Stimulated activated CD4-positive, alpha-beta T cell treated with anti-CD3 and anti-CD28 coated beads, TNF-alpha, amount 100 ng/mL, for 1 hour (primary cell): Measurements from ENCODE around the gene TBC1D5.

Experiments
- DNase-seq, 3 donors: peaks; one replicate each; pipeline ENCODE4 v3.0.0-alpha.2; 2020; ENCODE audit warnings: low read depth in 3 of 3, low spot score in 1 of 3

Gene TBC1D5

GRCh38 chr3:17187589-17188184 lies 554.7 kb downstream of the TBC1D5 start:
- DNase-seq = no peak

DNA sequence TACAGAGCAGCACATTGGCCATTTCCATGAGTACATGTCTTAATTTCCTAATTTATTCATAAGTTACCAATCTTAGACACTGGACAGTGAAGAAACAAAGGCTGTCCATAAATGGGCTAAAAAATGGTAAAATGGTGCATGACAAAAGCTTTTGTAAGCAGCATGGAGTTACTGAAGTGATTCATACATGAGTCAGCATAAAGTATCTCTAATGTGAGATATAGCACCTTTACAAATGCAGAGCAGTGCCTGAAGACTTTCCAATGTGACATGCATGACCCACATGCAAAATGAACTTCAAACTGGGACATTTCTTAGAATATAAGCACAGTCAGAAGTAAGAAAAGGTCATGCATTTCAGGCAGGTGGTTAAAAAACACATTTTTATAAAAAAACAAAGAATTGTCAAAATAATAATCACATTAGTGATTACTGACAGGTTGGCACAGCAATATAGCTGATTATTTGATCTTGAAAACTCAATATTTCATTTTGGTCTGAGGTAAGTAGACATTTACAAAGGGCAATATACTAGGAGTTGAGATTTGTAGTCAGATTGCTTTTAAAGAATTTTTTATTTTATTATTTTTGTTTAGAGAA lies 558.4 kb downstream of the TBC1D5 start:
- no peak for DNase-seq

GRCh38 chr3:17182166-17182565 lies 560.3 kb downstream of the TBC1D5 start:
- DNase-seq = no peak

DNA sequence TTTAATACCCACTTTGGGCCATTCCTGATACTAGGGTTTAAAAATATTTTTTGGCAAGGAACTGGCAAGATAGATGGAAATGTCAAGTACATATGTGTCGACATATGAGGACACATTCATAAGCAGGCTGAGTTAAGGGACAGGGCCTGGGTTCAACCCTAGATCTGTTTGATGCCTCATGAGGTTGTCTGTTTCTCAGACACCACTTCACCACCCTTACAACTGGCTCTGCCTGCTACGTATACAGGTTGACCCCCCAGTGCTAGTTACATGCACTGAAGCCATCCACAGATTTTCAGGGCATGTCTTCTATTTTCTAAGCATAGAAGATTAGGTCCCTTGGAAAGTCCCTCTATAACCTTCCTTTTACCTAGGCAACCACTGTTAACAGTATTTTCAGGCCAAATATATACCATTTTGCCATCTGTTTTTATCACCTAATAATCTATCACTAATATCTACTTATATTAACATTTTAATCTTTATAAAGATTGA lies 561.0 kb downstream of the TBC1D5 start:
- DNase-seq = no peak

GRCh38 chr3:17179381-17180205 lies 562.8 kb downstream of the TBC1D5 start:
- DNase-seq = no peak

DNA sequence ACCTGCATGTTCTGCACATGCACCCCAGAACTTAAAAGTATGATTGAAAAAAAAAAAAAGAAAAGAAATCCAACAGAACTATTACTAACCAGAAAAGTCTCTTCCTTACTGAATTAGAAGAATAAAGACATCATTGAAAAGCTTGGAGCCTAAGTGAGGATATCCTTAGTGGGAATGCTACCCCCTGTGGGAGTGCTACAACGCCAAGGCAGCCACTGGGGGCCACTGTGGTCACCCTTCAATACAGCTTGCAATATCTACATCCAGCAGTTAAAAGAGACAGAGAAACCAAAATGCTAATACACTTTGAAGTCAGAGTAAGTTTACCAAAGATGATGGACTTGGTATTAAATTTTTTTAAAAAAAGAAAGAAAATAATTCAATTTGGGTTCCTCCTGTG lies 565.7 kb downstream of the TBC1D5 start:
- DNase-seq = no peak

DNA sequence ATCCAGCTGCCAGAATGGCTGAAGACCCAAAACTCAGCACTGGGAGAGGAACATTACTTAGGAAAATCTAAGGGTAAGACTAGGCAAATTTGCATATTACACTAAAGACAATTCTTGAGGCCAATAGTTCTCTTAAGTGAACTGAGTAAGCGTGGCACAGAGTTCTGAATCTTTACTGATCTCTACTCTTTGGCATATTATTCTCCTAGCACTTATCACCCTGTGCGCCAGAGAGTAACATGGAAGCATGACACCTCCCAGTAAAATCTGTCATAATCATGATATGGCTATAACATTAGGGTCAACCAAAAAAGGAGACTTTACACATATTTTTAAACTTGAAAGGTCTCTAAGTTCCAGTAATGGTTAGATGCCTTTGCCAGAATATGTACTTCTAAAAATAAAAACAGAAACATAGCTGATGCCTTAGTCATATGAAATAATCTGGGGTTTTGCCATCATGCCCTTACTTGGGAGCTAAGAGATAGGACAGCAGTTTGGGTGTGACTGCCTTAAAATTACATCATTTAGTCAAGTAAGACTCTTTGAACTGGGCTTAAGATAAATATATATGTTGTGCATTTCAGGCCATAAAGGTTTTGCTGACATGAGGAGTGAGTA lies 567.1 kb downstream of the TBC1D5 start:
- no peak for DNase-seq

- no peak for DNase-seq
Observed at GRCh38 chr3:17166369-17166768, 576.1 kb downstream of the TBC1D5 start.

DNA sequence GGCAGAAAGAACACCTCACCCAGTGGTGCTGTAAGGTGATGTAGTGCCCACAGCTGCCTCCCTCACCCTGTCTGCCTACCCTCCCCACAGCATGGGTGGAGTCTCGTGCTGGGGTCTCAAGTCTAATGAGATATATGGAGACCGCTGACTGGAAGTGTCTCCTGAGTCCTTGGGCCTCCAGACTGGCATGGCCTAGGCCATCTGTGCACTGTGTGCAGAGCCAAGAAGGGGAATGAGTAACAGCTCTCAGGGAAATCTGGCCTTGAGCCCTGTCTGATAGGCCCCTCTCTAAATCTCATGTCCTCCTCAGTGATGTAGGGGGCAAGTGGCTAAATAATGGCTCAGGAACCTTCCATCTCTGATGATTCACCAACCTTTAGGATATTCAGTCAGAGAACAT lies 580.3 kb downstream of the TBC1D5 start:
- no peak for DNase-seq

GRCh38 chr3:17160597-17160996 lies 581.8 kb downstream of the TBC1D5 start:
- no peak for DNase-seq

DNA sequence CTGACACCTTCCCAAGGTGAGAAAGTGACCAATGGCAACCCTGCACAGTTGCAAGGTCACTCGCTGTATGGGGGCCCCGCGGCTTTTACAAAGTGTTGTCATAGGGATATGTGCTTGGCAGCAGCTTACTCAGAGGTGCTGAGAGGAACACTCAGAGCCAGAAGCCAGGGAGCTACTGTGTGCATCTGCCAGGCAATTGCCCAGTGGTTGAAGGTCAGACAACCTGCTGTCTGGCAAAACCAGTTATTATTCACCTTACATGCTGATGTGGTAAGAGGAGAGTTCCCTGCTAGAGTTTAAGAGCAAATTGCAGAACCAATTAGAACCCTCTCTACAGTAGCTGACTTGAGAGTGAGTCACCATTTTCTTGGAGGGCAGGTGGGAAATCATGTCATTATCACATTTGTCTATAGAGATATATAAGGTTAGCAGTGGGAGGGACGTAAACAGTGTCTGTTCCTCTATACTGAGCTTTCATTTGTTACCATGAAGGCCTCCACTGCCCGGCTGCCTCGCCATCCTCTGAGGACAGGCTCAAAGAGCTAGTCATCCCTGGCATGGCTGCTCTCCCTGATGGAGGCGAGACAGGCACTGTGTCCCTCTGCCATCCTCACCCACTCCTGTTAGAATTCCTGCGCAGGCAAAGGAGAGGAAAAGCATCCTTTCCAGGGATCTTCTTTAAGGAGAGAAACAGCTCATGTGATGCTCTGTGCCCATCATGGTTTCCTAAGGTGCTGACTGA lies 583.3 kb downstream of the TBC1D5 start:
- DNase-seq = no peak

- DNase-seq = no peak
Observed at GRCh38 chr3:17157713-17158112, 584.7 kb downstream of the TBC1D5 start.

- no peak for DNase-seq
Observed at GRCh38 chr3:17156864-17157263, 585.6 kb downstream of the TBC1D5 start.

GRCh38 chr3:17155951-17156350 lies 586.5 kb downstream of the TBC1D5 start:
- no peak for DNase-seq

DNA sequence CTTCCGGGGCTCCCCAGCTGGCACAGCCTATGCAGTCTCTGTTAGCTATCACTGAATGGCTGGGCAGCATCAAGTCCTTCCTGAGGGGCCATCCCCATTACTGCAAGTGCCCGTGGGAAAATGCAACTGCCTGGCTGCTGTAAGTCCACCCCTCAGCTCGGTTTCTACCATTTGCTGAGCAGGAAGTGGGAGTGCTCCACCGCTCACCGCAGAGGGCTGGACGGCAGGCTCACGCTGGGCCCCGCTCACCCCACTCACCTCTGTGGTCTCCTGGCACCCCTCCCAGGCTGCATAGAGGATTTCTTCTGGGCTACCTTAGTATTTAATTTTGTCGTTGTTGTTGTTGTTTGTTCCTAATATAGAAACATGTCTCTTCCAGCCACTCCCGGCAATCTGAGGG lies 587.5 kb downstream of the TBC1D5 start:
- DNase-seq = no peak

DNA sequence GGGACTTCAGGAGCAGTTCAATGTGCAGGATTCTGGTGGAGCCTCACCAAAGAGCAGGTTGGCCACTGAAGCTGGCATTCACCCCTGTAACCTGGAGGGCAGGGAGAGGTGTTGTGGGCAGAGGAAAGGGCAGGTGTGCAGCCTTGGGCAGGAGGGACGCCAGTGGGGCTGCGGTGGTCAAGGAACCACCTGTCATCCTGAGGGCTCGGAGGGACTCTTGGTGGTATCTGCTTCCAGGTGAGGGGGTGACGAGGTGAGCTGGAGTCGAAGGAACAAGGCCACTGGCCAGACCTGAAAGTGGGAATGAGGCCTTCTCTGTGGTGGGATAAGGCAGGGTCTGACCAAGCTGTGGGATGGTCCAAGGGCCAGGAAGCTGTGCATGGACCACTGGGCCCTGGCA lies 588.2 kb downstream of the TBC1D5 start:
- no peak for DNase-seq

GRCh38 chr3:17153209-17153608 lies 589.2 kb downstream of the TBC1D5 start:
- no peak for DNase-seq

GRCh38 chr3:17151598-17152373 lies 590.6 kb downstream of the TBC1D5 start:
- DNase-seq = peak; percentile 35 to 53 (median 41)

DNA sequence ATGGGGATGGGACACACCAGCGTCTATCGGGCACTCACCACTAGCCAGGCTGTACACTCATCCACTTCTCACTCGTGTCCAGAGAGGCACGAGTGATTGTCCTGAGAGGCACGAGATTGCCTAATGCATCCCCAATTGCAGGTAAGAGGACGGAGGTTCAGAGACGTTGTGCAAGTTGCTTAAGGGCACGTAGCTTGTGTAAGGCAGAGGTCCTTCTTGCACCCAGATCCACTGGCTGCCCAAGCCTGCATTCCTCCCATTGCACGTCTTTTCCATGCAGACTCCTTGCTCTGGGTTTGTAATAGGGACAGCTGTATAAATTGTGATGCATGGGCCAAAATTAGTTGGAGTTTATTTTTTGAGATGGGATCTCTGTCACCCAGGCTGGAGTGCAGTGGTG lies 593.4 kb downstream of the TBC1D5 start:
- no peak for DNase-seq

- no peak for DNase-seq
Observed at GRCh38 chr3:17144665-17144993, 597.8 kb downstream of the TBC1D5 start.
